NT2/D1 (cell line): Measurements from ENCODE around the gene TXNL4A.

Experiments
- SUZ12 ChIP-seq: IDR thresholded peaks from 2 replicates; pipeline ENCODE4 v1.6.1; 2011; ENCODE audit not compliant: insufficient read length, insufficient read depth; ENCODE audit errors: extremely low read depth
- YY1 ChIP-seq: IDR thresholded peaks from 2 replicates; pipeline ENCODE4 v1.6.1; 2011; ENCODE audit not compliant: insufficient read length, insufficient read depth
- ZNF274 ChIP-seq: IDR thresholded peaks from 2 replicates; pipeline ENCODE4 v1.6.1; 2011; ENCODE audit warnings: mild to moderate bottlenecking, low read depth, low read length

DNA sequence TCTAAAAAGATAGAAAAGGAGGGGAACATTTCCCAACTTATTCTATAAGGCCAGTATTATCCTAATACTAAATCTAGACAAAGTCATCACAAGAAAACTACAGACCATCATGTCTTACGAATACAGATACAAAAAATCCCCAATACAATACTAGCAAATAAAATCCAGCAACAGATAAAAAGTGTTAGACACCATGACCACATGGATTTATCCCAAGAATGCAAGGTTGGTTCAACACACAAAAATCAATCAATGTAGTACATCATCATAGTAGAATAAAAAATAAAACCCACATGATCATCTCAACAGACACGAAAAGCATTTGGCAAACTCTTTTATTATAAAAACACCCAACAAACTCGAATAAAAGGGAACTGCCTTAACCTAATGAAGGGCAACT is 55.5 kb downstream of the TXNL4A start:
- TF ChIP-seq ZNF274 (no peak), YY1 (no peak), SUZ12 (no peak)
